GM18502 (cell line): ENCODE results near the gene TRIM63.
A peak's percentile ranks its signal among the peaks of the same experiment; 100 is the strongest.
"Not testable (repeated sequence)": the region's sequence is repeated elsewhere in the genome, so short reads cannot be mapped to it uniquely, and the experiment has no call there.

Experiments
- ATAC-seq: cut with Tn5 transposase; IDR thresholded peaks from one replicate; pipeline ENCODE4 v1.9.1; 2021; ENCODE audit warnings: mild to moderate bottlenecking; ENCODE audit not compliant: unreplicated experiment, poor library complexity

The TRIM63 gene

DNA sequence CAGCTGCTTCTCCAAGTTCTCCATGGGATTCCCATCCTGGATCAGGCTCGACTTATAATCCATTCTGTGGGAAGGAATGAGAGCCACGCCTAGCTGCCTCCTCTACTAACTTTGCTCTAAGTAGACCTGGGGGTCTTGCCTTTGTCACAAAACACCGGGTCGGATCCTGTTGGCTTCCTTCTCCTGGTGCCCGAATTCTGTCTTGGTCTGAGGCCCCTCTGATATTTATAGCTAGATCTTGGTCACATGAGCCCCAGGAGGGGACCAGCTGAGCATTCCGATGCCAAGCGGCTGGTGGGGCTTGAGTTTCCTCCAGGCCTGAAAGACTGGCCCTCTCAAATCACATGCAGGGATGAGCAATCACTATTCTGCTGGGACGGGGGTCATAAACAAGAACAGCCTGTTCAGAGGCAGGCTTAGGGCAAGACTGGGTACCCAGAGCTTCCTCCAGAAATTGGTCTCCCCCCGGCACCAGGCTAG is at the start of gene TRIM63:
Gene TRIM63 (minus strand): TSS at position 199 of the 480 bp plus-strand sequence. CDS start 136 bp downstream, at position 63.
- ATAC-seq = no peak

DNA sequence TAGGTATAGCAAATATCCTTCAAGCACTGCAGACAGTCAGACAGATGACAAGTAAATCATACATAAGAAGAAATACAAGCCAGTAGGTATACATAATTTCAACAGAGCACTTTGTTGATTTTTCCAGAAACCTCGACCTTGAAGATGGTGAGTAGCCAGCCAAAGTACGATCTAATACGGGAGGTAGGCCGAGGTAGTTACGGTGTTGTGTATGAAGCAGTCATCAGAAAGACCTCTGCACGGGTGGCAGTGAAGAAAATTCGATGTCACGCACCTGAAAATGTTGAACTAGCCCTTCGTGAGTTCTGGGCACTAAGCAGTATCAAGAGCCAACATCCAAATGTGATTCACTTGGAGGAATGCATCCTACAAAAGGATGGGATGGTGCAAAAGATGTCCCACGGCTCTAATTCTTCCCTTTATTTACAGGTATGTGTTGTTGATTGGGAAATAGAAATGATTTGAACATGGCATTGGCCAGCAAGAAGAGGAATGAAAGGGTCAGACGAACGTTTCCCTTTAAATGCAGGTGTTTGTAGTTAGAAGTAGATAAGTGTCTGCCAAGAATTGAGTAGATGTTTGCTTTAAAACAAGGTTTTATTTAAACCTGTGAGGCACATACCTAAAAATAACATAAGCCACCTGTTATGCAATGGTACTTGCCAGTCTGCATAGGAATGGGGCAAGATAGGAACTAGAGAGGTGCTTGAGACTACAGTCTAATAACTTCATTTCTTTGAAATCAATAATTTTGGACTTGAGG is 46.9 kb upstream of the TRIM63 start:
- ATAC-seq = no peak

DNA sequence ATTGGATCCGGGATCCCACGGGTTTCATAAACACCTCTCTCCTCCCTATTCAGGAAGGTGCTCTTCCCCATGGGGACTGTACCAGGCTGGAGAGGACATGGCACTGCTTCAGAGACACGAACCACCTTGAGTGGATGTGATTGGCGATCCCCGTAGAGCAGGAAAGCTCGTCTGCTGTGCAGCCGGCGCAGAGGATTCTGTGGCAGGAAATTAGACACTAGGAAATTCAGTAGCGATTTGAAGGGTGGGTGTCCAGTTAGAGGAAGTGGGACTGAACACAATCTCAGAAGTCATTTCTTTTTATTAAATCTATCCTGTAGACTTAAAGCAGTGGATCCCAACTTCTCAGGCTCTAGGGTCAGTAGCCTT is 45.0 kb upstream of the TRIM63 start:
- peak; percentile 6 for ATAC-seq

DNA sequence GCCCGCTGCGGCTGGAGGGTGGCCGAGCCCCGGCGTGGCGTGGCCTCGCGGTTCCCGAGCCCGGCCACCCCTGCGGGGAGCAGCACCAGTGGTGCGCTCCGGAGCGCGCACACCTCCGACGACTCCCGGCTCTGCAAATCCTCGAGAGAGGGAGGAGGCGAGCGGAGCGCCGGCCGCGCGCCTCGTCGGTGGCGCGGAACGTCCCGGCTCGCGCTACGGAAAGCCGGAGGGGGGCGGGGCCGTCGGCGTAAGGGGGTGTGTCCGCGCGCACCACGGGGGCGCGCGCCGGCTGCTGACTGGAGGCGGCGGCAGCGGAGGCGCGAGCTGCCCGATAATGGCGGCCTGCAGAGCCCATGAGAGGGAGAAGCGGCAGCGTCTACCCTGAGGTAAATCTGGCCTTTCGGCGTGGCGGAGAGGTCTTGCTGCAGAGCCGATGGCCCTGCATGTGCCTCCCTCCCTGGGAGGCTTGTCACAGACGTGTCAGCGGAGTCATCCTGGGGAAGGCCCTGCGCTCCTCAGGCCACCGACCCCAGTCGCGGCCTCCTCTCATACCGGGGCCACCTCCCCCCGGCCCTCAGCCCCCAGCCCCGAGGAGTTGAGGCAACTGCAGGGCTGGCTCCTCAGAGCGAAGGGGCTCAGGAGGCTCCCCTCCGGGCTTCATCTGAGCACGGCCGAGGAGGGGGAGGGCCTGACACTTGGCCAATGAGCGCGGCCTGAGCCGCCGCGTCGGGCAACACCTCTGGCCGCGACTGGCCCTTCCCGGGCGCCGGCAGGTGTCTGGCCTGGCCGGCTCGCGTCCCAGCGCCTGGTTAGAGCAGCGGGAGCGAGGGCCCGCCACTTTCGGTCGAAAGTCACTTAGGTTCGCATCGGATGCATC is 44.3 kb upstream of the TRIM63 start, which contains the start of gene PDIK1L:
Gene PDIK1L (plus strand): TSS at position 295 of the 877 bp plus-strand sequence. CDS start 2,485 bp downstream, outside the sequence.
- peak; percentile 75 for ATAC-seq

DNA sequence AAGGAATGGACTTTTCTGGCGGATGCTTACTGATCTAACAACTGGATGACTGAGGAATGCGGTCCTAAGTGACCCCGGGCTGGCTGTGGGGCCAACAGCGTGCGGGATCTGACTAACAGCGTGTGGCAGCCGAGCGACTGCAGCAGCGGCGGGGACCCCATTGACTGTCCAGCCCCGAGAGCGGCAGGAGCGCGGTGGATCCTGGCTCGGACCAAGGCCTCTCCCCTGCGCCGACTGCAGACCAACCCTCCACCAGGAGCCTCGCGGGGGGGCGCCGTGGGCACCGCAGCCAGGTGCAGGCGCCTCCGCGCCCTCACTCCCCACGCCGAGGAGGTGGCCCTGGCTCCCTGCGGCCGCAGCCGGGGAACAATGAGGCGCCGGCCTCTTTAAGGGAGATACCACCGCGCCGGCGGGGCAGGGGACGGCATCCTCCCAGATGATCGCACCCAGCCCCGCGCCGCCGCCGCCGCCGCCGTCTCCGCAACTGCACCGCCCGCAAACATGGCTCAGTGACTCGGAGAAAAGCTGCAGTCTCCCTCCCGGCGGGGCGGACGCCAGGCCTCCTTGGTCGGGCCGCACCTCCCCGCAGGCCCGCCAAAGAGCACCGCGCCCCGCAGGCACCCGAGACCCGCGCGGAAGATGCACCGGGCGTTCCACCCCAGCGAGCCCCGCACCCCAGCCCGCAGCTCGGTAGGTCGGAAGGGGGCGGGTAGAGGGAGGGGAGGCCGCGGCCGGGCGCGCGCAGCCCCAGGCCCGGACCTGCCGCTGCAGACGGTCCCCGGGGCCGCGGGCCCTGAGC is 43.5 kb upstream of the TRIM63 start:
- ATAC-seq = peak; percentile 49

DNA sequence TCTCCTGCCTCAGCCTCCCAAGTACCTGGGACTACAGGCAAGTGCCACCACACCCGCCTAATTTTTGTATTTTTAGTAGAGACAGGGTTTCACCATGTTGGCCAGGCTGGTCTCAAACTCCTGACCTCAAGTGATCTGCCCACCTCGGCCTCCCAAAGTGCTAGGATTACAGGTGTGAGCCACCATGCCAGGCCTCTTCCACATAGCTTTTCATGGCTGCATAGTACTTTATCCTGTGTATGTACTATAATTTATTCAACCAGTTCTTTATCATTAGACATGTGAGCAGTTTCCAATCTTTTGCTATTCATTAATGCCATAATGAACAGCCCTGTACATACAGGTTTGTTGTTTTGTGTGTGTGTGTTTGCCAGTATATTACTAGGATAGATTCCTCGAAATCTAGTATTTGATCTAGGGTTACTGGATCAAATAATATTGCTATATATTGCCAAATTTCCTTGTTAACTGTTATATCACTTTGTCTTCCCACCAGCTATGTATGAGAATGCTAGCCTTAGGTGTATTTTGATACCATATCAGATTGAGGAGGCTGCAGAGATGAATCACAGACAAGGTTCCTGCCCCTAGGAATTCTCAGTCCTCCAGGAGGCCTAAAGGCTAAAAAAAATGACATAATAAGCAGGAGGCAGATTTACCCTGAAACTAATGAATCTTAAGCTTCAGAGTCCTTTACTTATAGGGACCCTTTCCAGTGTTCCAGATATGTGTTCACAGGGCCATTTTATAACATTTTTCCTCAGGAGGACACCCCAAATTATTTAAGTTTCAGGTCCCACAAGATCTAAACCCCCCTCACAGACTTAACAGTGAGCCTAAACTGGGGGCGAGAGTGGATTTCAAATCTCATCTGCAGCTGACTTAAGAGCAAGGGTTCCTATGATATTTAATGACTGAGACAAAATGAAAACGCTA is 42.1 kb upstream of the TRIM63 start:
- ATAC-seq = no peak

DNA sequence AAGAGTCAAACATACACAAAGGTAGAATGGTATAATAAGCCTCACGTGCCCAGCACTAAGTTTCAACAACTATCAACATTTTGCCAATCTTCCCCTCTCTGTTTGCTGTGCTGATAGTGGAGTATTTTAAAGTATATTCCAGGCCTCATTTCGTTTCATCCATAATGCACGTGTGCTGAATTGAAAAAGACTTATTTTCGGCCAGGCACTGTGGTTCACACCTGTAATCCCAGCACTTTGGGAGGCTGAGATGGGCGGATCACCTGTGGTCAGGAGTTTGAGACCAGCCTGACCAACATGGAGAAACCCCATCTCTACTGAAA is 37.8 kb upstream of the TRIM63 start:
- not testable (repeated sequence) for ATAC-seq

DNA sequence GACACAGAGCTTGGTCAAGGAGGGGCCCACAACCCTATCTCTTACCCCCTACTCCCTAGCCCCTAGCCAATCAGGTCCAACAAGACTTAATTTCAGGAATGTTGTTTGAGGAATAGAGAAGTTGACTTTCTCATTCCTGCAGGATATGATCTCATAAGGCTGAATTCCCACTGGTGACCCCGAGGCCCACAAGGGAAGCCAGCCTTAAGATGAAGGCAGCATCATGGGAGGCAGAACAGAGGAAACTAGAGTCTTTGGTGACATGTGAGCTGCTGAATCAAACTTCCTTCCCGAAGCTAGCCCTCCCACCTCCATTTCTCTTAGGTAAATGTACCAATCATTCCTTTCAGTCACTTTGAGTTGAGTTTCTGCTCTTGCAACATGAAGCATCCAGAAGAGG is 35.1 kb upstream of the TRIM63 start:
- no peak for ATAC-seq

DNA sequence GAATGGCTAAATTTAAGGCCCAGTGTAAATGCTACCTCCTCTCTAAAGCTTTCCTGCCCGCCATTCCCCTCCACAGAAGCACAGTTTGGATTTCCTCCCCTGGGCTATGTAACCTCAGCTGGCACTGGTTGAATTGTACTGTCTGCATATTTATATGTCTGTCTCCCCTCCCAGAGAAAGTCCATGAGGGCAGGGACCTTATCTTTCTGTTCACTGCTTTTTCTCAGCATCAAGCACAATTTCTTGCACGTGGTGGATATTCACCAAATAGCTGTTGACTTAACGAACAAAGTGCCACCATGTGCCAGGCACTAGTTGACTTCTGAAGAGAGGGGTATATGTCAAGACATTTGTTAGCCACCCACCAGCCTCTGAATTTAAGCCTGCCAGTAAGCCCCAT is 34.7 kb upstream of the TRIM63 start:
- ATAC-seq = no peak

DNA sequence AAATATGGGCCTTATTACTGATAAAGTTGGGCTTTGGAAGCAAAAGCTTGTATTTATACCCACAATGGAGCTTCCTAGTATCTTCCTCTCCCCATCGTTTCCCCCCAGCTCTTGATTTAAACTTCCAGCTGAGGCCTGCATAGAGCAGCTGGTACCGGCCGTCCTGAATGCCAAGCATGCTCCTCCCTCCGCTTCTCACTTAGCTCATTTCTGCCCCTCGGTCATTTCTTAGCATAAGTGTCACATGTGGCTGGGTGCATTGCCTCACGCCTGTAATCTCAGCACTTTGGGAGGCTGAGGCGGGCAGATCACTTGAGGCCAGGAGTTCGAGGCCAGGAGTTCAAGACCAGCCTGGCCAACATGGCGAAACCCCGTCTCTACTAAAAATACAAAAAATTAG is 32.8 kb upstream of the TRIM63 start:
- not testable (repeated sequence) for ATAC-seq

DNA sequence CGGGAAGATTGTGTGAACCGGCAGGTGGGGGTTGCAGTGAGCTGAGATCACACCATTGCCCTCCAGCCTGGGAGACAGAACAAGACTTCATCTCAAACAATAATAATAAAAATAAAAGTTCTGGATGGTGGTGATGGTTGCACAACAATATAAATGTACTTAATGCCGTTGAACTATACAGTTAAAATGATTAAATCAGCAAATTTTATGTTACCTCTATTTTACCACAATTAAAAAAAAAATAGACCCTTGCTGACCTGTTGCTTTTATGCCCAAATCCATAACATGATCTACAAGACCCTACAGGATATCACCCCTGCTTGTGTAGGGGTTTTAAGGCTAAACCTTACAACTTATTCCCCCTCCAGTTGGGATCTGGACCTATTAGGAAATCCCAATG is 32.4 kb upstream of the TRIM63 start:
- ATAC-seq = no peak

DNA sequence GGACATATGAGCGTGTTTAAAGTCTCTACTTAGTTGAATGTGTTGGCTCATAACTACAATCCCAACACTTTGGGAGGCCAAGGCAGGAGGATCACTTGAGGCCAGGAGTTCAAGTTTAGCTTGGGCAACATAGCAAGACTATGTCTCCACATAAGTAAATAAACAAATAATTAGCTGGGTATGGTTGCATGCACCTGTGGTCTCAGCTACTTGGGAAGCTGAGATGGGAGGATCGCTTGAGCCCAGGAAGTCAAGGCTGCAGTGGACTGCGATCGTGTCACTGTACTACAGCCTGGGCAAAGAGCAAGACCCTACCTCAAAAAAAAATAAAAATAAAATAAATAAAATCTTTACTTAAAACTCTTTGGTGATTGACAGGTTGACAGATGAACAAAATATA is 31.2 kb upstream of the TRIM63 start:
- no peak for ATAC-seq

DNA sequence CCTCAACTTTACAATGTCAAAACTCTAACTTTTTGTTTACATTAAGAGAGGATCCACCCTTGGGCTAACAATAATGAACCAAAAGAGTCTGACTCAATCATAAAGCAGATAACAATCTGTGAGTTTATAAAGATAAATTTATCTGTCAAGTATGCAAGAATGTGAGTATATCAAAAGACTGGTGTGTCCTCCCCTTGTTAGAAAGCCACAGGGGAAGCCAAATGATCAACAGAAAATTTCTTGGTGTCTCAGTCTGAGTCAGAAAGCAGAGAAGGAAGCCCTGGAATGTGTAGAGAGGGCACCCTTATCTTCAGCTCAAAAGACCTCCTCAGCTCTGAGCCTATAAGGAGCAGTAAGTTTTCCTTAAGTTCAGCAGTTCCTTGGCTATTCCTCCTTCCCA is 30.3 kb upstream of the TRIM63 start:
- ATAC-seq = no peak

DNA sequence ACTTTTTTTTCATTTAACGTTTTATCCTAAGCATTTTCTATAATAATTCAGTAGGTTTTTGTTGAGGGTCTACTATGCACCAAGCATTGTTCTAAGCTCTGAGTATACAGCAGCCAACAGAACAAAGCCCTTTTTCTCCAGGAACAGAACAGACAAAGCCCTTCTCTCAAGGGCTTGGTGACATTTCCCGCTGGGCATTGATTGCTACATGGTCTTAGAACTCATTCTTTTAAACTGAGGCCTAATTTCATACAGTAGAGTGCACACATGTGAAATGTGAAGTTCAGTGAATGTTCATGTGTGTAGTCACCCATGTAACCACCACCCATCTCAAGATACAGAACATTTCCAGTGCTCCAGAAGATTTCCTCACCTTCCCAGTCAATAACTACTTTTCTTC is 29.0 kb upstream of the TRIM63 start:
- ATAC-seq = no peak

DNA sequence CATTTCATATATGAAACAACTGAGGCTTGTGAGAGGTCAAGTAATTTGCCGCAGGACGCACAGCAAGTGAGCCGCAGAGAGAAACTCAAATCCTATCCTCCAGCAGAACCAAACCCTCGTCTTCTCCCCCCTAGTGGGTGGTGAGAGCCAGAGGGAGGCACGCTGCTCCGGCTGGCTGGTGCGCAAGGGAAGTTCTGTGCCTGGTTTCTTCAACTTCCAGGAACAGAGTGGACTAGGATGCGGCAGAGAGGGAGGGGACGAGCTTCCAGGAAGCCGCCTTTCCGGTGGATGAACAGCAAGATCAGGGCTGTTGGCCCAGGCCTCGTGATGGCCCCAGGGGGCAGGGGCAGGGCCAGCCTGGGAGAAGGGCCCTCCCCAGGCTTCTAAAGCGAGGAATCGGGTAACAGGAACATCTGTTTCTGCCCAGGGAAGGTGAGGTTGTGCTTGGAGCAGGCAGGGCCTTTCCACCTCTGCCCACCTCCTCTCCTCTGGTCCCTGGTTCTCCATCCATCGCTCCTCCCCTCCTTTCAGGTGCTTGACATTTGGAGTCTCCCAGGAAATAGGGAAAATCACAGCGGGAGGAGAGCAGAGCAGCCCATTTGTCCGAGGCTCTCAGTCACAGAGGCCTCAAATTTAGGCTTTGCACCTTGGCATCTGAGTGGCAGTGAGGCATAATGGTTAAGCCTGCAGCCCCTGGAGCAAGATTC is 27.4 kb upstream of the TRIM63 start:
- ATAC-seq = no peak

DNA sequence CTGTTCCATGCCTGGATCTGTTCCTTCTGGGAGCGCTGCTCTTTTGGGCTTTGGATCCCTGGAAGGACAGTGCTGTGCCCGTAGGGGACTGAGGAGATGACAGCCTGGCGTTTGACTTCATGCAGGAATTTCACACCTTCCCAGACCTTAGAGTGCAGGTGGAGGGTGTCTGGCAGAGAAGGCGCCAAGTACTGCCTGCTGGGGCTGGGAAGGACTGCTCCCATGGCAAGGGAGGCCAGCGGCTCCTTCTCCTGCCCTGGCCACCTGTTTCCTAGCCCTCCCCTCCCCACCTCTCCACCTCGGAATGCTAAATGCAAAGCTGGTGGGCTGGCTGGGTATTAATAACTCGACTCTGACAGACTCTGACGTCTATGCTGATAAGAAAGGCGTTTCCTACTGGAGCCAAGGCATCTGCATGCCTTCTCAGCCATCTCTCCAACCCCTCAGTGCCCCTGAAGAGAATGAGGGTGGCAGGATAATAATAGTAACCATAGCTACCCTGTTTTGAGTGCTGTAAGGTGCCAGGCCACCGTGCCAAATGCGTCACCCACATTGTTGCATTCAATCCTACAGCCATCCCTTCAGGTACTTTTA is 26.7 kb upstream of the TRIM63 start:
- no peak for ATAC-seq

DNA sequence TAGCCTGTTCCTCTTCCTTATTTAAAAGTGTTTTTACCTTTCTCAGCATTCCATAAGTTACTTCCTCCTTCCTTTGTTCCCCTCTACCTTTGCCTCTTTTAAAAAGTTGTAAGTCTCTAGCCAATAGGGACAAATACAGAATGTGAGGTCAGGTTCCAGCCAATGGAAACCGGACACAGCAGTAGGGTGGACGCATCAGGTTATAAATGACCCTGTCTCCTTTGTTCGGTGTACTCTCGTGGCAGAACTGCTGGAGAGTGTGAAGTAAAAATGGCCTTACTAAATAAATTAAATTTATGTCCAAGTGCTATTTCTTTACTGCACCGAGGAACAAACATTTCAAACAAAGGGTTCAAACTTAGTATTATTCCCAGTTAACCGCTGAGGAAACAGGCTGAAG is 26.1 kb upstream of the TRIM63 start:
- not testable (repeated sequence) for ATAC-seq

DNA sequence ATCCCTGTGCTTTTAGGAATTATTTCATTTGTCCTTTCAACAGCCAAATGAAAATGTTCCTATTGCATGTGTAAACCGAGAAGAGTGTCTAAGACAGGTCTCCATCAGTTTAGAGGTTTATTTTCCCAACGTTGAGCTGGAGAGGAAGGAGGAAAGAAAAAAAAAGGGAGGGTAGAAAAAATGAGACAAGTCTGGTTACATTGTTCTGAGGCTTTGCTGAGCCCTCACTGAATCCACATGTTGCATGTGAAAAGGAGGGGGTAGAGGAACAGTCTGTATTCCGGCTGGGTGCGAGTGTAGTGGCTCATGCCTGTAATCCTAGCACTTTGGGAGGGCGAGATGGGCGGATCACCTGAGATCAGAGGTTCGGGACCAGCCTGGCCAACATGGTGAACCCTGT is 25.0 kb upstream of the TRIM63 start:
- ATAC-seq = no peak

DNA sequence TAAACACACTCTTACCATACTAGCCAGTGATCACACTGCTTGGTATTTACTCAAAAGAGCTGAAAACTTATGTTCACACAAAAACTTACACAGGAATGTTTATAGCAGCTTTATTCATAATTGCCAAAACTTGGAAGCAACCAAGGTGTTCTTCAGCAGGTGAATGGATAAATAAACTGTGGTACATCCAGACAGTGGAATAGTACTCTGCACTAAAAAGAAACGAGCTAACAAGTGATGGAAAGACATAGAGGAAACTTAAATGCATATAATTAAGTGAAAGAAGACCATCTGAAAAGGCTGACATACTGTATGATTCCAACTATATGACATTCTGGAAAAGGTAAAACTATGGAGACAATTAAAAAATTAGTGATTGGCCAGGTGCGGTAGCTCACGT is 23.5 kb upstream of the TRIM63 start:
- ATAC-seq = no peak
